NCI-H146 treated with DMSO at 0.1 percent for 48 hours (cell line): ENCODE results near the gene SRGAP3.

ENCODE experiments used
- DNase-seq: peaks from one replicate; lab custom pipeline; 2025; ENCODE audit not compliant: unreplicated experiment; lab: John Stamatoyannopoulos, UW

The SRGAP3 gene

DNA sequence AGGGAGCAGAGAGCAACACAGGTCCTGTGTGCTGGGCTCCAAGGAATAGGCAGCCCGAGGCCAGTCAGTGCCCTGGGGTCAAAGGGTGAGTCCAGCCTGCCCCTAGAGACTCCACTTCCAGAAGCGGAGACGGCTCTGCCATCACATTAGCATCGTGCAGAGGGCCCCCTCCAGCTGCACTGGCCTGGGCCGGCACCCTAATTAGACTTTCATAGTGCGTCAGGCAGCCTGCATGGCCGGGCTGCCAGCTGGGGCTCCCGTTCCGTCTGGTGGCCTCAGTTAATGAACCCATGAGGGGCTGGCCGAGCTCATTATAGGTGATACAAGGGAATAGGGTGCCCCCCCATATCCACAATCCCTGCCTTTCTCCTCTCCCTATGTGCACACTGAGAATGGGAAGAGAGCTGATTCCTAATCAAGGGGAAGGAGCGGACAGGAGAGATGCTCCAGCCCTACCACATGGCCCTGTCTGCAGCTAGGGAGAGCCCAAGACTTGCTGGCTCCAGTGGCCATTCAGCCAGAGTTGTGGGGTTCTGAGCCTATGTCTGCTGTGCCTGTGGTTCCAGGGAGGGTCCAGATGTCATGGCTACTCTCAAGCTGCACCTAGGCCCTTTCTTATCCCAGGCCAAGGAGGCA, 128.0 kb downstream of the SRGAP3 start:
- no peak for DNase-seq

DNA sequence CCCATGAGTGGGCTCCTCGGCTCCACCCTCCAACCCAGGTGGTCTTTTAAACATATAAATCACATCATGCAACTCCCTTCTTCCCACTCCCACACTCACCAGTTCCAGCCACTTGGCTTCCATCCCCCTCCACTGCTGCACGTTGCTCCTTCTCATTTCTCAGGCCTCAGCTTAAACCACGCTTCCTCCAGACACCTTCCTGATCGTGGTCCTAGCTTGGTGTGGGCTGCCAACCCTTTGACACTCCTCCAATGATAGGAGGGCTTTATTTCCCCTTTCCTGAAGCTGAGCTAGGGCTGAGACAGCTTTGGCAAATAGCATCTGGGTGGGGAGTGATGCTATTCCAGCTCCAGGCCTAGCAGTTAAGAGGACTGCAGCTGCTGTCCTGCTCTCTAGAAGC, 130.1 kb downstream of the SRGAP3 start:
- DNase-seq, result no peak

DNA sequence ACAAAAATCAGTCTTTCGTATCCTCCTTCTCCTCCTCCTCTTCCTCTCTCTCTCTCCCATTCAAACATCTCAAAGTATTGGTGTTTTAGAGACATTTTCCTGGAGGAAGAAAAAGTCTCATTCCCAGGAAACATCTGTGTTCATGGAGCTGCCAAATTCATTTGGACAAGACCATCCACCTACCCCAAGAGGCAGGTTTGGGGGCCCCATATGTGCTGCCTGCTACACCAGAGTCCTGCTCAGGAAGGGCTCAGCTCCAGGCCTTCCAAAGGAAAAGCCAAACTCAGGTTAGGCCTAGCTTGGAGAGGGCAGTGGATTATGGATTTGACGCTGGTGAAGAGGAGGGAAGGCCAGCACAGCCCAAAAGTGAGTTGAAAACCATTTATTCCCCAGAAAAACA, 131.2 kb downstream of the SRGAP3 start:
- DNase-seq, result no peak

DNA sequence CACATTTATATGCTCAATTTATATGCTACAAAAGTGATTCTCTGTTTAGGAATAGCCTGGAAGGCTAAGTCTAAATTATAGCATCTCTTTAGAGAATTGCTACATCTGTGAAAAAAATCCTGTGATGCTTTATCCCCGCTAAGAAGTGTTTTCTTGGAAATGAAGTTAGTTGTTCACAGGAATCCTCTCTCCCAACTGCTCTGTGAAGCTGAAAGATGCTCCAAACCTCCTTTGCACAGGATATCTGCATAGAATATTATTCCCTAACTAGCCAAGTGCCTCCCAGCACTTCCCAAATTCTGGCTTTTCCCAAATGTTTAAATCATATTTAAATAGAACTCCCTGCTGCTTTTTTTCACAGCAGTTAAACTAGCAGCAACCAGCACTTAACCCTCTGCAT, 132.2 kb downstream of the SRGAP3 start:
- DNase-seq, result no peak

- no peak for DNase-seq
Measured at GRCh38 chr3:9116336-9116735, 133.1 kb downstream of the SRGAP3 start.

- no peak for DNase-seq
Measured at GRCh38 chr3:9115336-9115735, 134.1 kb downstream of the SRGAP3 start.

DNA sequence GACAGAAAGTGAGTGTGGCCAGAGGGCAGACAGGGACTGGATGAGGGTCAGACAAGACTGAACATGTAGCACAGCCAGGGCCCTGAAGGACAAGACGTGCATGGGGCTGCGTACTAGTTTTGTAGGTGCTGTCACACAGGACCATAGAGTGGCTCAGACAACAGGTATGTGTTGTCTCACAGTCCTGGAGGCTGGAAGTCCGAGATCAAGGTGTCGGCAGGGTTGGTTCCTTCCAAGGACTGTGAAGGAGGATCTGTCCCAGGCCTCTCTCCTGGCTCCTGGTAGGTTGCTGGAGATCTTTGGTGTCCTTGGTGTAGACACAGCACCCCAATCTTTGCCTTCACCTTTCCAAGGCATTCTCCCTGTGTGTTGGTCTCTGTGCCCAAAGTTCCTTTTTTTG, 136.4 kb downstream of the SRGAP3 start:
- no peak for DNase-seq

GRCh38 chr3:9111866-9112265, 137.6 kb downstream of the SRGAP3 start:
- DNase-seq, result no peak

GRCh38 chr3:9111417-9111816, 138.0 kb downstream of the SRGAP3 start:
- no peak for DNase-seq

DNA sequence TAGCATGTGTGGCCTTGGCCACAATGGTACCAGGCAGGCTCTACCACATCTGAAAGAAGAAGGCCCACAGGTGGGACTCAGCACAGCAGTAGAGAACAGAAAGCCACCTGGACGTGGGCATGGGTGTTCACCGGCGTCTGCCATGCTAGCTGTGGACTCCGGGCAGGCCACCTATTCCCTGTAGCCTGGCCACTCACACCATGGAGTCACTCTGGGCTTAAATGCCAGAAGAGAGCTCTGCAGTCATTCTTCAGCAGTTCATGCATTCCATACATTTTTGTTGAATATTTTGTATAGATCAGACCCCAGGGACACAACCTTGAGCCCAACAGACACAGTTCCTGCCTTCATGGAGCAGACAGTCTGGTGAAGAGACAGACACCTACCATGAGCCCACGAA, 138.6 kb downstream of the SRGAP3 start:
- no peak for DNase-seq

DNA sequence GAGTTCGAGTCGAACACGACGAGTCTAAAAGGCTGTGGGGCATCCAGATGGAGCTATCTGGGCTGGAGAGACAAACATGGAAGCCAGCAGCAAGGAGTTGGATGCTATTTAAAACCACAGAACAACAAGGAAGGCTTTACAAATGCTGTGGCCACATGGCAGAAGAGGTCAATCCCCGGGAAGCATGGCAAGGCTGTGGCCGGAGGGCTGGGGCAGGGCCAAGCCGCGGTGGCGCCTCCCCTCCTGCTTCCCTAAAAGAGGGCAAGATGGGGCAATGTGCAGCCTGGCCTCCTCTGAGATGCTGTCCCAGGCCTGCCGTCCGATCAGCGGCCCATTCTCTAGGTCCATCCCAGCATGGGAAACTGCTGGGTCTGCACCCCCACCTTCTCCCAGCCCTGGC, 139.1 kb downstream of the SRGAP3 start:
- no peak for DNase-seq

- no peak for DNase-seq
Measured at GRCh38 chr3:9109568-9109914, 139.9 kb downstream of the SRGAP3 start.

DNA sequence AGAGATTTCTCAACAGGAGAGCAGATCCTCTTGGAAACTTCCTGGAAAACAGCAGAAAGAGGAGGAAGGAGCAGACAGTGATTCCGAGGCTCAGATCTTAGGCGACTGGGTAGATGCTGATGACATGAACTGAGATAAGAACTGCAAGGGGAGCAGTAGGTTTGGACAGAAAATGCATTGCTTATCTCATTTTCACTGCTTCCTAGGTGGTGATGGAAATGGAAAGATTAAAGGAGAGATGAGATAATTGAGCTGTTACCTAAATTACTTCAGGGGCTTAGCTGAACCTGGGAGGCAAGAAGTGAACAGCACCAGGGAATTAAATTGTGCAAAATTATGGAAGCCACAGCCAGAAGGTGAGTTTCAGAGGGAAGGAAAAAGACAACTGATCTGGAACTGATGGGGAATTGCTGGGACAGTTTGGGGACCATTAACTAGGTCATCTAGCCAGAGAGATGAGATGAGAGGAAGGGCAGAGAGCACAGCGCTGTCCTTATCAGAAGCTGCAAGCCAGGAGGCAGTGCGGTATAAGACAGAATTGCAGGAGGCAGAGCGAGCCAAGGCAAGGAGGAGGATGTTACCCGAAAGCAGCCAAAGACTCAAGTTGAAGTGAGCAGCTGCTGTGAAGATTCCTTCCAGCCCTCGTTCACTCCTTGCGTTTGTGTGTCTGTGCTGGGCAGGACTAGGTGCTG, 140.4 kb downstream of the SRGAP3 start:
- DNase-seq, result no peak

DNA sequence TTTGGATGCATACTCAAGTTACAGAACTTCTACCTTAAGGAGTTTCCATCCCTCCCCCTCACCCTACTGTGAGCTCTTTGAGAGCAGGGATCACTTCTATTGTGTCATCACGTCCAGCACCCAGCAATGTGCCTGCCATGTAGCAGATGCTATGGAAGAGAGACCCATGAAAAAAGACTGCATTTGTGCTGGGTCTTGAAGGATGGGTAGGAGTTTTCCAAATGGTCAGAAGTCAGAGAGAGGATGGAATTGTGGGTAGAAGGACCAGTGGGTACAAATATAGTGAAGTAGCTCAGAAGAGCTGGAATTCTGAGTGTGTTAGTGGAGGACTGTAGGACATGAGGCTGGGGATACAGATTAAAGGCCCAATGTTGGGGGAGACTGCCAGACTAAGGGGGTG, 141.7 kb downstream of the SRGAP3 start:
- no peak for DNase-seq

- no peak for DNase-seq
Measured at GRCh38 chr3:9105421-9105820, 144.0 kb downstream of the SRGAP3 start.

GRCh38 chr3:9104121-9104520, 145.3 kb downstream of the SRGAP3 start:
- DNase-seq, result no peak

DNA sequence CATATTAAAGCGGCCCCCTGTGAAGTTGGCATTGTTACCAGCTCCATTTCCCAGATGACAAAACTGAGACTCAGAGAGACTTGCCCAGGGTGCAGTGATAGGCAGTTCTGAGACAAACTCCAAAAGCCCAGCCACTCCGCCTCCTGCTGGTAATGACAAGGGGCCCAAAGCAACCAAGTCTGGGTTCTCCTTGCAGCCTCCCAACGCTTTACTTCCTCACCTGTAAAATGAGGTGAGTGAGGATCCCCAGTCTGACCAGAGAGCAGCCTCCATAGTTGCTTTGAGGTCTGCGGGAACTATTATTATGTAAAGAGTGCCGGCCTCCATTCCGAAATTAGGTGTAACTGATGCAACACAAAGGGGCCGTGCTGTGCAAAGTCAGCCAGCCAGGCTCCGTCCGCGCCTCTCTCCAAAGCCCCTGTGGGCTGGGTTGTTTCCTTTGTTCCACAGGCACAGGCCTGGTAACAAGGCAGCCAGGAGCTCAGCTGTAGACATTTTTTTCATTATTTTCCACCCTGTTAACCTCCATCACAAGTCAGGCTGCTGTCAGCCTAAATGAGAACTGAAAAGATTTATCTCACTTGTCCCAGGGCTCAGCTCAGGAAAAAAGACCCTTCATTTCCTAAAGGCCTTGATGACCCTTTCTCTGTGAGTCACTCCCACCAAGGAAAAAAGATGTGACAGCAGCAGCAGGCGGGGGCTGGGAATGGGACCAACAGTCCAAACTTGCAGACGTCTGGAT, 147.0 kb downstream of the SRGAP3 start:
- DNase-seq, result no peak

DNA sequence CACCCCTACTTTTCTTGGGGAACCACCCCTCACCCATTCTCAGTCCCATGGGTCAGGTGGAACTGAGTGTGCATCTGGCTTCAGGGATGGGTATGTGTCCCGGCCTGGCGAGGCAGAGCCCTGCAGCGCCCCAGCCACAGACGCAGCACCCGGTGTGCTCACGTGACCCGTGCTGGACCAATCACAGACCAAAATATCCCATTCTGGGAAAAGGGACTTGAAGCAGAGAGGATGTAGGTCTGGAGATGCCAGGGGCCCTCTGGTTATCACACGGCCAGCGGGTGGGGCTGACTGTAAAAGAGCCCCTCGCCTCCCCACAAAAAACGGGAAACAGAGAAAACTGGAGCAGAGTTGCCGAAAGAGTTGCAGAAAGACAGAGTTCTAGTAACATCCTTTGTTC, 148.2 kb downstream of the SRGAP3 start:
- no peak for DNase-seq

DNA sequence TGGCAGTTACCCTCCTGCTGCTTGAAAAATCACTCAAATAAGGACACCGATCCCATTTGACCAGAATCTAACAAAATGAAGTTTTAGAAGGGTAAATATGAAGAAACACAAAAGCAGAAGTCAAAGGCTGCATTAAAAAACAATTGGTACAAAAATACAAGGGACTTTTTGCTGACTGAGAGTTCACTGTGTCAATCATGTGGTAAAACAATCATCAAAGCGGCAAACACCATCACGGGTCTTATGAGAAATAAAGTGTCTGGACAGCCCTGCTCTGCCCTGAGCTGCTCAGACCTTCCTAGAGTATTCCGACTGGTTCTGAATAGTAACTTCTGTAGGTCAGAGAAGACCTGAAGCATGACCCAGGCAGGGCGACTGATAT, 148.9 kb downstream of the SRGAP3 start:
- DNase-seq, result no peak

GRCh38 chr3:9099702-9100512, 149.5 kb downstream of the SRGAP3 start:
- no peak for DNase-seq
